Astrocyte (in vitro differentiated cells and primary cell): Measurements from ENCODE around the gene KLF18.

Experiments
- CTCF ChIP-seq: IDR thresholded peaks from 2 replicates; pipeline ENCODE4 v1.5.1; 2011; ENCODE audit warnings: low read depth, mild to moderate bottlenecking, inconsistent platforms, low read length, moderate library complexity; ENCODE audit not compliant: insufficient read depth
- EZH2 ChIP-seq: IDR thresholded peaks from 2 replicates; pipeline ENCODE4 v1.6.1; 2012; ENCODE audit warnings: mild to moderate bottlenecking, low read length, inconsistent platforms; ENCODE audit not compliant: insufficient read depth

DNA sequence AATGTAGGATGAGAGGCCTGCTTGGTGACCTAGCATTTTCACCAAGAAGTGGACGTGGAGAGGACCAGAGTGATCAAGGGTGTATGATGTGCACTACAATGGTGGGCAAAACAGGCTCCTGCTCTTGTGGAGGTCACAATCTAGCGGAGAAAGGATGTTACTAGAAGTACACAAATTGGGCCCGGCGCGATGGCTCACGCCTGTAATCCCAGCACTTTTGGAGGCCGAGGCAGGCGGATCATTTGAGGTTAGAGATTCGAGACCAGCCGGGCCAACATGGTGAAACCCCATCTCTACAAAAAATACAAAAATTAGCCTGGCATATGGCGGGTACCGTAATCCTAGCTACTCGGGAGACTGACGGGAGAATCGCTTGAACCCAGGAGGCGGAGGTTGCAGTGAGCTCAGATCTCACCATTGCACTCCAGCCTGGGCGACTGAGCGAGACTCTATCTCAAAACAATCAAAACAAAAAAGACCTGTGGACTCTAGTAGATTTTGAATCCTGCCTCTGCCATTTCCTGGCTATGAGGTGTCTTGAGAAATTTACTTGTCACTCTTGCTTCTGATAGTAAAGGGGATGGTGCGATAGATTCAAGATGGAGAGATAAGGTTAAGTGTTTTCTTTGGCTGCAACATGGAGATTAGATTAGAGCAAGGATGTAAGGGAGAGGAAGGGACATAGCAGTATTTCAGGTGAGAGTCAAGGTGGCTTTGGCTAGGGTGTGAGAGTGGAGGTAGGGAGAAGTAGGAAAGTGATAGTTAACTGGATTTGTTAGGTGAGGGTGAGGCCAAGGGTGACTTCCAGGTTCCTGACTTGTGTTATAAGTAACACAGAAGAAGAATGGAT lies 7.1 kb downstream of the KLF18 start:
- TF ChIP-seq CTCF (no peak), EZH2 (no peak)
